NCI-H146 treated with DMSO at 0.1 percent for 48 hours (cell line): ENCODE data around the gene EPPIN.

ENCODE experiments used
- DNase-seq: peaks from one replicate; lab custom pipeline; 2025; ENCODE audit not compliant: unreplicated experiment; lab: John Stamatoyannopoulos, UW

EPPIN gene

DNA sequence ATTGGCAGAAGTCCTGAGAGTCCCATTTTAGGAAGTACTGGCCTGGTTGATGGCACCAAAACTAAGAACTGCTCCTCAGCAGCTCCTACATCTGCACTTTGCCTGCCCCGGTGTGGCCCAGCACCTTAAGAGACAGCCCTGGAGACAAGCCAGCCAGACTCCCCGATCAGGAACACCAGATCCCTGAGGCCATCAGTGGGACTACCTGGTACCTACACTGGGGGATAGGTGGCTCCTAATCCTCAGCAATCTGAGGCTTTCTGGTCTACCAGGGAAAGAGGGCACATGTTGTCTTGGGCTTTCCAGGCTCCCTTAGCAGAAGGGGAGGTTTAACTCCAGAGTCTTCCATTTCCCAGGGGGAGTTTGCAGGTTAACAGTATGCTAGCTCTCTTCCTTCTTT, 7.8 kb downstream of the EPPIN start, which contains the start of gene WFDC6:
Gene WFDC6, minus strand, starts transcription at position 101 of the 400 bp plus-strand sequence. Its CDS starts 75 bp downstream, at position 26.
- DNase-seq: no peak

DNA sequence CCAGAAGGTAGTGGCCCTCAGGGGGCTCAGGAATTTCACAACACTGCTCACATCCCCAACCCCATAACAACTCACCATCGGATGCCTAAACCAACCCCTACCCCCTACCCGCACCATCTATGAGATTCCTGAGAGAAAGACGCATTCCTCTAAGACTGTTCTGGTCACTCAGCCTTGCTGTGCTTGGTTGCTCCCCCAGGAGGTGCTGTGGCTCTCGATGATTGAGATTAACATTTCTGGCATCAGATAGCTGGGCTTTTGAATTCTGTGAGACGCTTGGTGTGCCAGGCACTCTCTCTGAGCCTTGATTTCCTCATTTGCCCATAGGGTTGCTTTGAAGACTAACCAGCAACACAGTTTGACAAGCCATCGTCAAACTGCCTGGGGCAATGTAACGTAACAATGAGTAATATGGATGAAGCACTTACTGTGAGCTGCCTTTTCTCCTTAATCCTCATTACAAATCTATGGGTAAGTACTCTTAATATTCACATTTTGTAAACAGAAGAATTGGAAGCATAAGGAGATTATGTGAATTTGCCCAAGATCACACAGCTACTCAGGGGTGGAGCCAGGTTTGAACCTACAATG, 8.9 kb downstream of the EPPIN start:
- DNase-seq: no peak

DNA sequence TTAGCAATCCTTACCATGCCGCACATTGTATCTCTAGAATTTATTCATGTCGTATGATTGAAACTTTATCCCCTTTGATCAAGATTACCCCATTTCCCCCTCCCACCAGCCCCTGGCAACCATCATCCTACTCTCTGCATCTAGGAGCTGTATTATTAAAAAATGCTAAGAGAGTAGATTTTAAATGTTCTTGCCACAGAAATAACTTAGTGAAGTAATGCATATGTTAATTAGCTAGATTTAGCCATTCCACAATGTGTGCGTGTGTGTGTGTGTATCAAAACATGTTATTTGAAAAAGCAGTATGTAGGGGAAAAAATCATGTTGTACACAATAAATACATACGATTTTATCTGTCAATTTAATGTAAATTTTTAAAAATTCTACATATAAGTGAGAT, 19.9 kb downstream of the EPPIN start:
- no peak for DNase-seq

DNA sequence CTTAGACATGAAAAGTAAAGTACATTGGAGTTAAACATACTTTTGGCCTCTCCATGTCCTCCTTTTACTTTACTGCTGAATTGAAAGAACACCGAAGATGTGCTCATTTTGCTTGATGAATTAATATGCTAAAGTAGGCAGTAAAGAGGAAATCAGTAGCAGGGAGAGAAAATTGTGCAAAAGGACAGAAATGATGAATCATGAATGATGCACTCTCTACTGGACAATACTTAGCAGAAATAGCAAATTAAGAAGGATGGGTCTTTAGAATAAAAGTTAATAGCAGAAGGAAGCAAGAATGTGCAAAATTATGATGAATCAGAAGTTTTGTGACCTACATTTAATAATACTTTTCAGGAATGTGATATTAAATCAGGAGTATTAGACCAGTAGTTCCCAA, 23.4 kb downstream of the EPPIN start:
- no peak for DNase-seq

DNA sequence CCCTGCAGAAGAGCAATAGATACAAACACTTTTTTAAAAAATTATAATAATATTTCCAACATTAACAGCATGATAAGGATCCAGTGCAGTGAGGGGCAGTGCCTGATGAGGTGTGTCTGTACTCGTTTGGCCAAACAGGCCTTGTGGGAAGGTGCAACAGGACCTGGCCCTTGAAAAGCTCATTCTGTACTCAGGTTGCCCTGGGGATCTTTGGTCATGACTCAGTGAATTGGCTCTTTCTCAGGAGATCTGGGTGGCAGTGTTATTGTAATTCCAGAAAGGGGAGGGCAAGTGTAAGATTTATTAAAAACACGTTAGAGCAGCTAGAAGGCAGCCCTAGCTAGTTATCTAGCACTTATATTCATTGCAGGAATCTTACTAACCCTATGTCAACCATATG, 28.9 kb downstream of the EPPIN start:
- no peak for DNase-seq

DNA sequence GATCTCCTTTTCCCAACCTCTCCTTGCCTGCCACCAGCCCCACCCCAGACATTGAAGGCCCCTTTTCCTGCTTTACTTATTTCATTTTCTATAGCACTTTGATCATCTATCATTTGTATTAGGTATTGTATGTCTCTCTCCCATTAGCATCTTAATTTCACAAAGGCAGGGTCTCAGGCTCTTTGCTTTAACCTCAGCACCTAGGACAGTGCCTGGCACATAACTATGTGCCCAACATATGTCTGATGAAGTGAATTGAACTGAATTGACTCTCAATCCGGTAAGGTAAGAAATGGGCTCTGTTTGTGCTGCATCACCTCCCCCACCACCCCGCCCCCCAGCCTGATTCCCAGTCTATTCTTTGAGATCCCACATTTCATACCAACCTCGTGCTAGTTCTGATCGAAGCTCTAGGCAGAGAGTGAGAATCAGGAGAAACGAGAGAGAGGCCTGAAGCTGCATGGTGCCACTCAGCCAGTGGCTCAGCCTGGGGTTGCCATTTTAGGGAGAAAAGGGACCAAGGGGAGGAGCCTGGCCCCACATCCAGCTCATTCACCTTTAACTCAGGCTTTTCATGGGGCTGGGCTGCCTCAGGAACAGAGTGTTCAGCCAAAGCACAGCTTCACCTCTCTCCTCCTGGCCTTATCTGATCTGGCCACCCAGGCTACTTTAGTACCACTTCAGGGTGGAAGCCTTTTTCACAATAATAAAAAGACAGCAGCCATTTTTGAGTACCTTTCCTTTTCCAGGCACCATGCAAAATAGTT, 31.9 kb downstream of the EPPIN start, which contains the start of gene SPINT3:
Gene SPINT3, minus strand, starts transcription at position 476 of the 767 bp plus-strand sequence. Its CDS starts 14 bp downstream, at position 462.
- DNase-seq: no peak

DNA sequence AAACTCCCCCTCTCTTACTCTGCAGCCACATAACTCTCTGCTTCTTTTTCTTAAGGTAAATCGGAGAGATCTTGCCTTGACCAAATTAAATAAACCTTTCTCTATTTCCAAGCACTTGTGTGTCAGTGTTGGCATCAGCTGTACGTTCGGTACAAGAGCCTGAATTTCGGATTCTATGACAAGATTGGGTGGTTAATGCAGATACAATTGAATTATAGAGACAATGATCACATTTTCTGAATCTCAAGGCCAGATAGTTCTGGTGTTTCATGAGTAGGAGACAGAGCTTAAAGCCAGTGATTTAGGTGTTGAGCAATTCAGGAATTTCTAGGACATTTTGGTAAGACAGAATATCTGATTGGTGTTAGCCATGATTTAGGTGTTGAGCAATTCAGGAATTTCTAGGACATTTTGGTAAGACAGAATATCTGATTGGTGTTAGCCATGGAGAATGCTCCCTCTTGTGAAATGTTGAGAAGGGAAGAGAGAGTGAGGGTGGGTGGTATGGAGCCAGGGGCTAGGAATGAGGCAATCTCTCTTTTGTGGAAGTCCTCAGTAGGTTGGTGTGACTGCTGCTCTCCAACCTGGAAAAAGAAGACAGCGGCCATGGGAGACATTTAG, 36.8 kb downstream of the EPPIN start:
- no peak for DNase-seq

DNA sequence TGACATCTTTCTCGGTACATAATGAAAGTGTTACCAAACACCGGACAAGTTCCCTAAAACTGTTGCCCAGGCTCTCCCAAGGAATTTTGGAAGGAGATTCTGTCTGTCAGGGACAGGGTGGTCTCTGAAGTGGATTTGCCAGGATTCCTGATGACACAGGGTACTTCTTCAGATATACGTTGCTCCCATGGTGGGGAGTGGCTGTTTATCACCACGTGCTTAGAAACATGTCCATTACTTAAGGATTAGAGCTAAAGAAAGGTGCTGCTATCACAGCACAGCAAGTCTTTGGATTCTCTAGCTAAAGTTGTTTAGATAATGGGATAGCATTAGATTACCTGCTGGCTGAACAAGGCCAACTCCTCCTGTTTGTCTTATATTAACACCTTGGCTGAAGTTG, 38.1 kb downstream of the EPPIN start:
- DNase-seq: no peak

DNA sequence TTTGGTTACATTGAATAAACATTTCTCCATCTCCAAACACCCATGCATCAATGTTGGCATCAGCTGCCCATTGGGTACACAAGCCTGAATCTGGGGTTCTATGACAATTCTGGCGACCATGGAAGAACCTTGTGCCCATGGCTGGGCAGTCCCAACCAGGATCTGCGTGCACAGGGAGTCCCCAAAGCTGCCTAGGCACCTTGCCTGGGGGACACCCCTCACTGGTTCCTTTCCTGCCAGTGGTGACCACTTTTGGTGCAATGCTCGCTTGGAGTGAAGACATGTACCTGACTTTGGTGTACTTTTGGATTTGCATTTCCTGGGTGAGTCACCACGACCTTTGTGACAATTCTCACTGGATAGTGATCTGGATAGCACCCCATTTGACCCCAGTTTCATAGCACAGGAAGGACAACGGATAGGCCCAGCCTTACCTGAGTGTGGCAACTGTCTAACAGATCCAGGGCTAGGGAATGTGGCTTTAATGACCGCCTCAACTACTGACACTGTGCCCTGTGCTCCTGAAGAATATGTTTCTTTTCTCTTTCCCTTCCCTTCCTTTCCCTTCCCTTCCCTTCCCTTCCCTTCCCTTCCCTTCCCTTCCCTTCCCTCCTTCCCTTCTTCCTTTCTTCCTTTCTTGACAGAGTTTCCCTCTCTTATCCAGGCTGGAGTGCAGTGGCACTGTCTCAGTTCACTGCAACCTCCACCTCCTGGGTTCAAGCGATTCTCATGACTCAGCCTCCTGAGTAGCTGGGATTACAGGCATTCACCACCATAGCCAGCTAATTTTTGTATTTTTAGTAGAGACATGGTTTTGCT, 38.9 kb downstream of the EPPIN start:
- no peak for DNase-seq

DNA sequence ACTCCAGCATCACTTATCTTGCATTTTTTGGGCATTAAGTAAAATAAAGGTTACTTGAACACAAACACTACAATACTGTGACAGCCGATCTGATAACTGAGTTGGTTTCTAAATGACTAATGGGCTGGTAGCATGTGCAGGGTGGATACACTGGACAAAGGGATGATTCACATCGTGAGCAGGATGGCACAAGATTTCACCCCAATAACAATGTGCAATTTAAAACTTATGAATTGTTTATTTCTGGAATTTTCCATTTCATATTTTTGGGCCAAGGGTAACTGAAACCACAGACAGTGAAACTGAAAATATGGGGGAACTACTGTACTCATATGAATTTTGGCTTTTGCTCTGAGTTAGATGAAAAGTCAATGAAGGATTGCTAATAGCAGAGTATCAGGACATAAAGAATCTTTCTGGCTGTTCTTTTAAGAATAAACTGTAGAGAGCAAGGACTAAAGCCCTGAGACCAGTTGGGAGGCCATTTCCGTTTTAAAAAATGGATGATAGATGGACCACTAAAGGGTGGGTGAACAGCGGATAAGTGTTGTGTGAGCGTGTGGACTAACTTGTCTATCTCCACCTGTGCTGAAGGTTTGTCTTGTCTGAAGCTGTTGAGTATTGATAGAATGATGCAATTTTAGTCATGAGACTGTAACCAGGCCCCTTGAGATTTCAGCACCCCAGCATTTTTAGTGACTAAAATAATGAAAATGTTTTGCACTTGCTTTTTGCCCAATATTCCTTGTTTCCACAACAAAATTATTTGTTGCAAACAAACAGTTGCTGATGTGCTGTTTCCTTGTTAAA, 40.0 kb downstream of the EPPIN start:
- DNase-seq: no peak

DNA sequence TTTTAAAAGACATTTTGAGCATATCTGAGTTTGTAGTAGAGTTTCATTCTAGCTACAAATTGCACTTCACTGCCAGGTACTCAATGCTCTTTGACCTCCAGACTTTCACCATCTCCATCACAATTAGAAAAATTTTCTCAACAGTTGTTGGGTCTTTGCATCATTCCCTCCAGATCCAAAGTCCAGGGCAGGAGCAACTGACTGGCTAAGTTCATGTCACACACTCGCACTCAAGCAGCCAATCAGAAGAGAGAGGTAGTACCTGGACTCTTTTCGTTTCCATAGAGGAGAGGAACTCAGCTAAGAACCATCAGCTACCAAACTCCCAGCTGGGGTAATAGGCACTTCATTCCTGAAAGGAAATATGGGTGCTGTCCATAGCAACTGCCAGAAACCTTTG, 40.8 kb downstream of the EPPIN start:
- DNase-seq: no peak

DNA sequence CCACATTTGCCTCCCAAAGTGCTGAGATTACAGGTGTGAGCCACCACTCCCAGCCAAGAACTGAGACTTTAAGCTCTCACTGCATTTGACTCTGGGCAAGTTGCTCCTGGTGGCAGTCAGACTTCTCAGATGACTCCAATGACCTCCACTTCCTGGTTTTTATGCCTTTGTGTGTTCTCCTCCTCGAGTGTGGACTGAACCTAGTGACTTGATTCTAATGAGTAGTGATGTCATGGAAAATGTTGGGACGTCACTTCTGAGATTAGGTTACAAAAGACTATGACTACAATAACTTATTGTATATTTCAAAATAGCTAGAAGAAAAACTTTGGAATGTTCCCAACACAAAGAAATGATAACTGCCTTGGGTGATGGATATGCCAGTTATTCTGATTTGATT, 43.8 kb downstream of the EPPIN start:
- DNase-seq: no peak

DNA sequence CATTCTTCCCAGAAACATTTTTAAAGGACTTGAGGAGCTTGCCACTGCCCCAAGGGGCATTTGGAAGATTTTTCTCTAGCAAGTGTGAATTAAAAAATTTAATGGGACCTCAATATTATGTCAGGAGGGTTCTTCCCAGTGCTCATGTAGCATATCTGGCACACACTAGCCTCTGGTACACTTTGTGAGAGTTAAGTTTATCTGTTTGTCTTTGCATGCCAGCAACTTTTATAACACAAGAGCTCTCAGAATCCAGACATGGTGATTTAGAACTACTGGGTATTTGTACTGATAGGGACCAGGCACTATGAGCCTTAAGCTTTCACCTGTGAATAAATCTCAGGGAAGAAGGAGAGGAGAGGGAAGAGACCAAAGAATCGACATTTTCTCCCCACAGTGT, 44.6 kb downstream of the EPPIN start:
- no peak for DNase-seq

DNA sequence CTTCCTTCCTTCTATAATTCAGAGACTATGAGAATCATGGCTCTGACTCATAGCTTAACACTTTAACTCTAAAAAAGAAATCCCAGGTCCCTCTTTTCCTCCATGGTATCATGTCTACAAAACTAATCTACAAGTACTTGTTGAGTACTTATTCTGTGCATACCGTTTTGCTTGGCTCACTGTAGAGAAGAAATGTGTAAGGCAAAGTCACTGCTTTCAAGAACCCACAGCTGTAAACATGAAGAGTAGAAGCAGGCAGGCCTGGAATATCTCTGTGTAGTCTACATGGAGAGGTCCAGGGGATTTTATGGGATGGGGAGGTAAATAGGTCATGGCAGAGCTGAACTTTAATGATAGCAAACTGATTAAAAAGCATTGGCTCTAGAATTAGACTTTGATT, 45.6 kb downstream of the EPPIN start:
- DNase-seq: no peak

DNA sequence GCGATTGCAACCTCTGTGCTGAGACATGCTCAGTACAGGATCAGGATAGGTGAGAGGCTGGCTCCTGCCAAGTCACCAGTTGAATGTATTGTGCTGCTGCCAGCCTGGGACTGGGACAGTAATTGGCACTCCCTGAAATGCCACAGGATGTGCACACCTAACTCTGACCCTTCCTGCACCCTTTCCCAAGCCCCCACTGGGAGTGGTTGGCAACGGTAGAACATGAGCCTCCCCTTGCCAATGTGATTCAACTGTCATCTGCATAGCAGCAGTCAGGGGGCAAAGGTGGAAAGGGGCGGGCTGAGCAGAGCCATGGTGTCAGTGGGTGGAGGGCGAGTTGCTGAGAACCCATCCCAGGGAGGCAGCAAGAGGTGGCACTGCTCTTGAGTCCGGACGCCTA, 47.2 kb downstream of the EPPIN start:
- no peak for DNase-seq

DNA sequence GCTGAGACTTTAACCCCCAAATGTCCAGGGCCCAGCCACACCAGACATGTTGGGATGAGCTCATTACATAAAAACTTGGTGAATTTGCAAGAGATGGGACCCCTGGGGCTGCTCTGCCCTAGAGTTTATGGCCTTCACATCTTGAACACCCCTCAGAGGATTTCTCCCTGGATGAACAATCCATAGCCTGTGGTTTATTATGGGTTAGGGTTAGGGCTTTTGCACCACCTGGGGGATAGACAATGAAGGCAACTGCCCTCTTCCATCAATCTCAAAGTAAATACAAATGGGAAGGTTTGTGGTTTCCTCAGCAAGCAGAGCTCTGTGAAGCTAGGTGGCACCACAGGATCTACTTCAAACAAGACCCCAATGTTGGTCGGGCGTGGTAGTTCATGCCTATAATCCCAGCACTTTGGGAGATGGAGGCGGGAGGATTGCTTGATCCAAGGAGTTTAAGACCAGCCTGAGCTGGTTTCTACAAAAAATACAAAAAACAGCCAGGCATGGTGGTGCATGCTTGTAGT, 49.2 kb downstream of the EPPIN start:
- no peak for DNase-seq

DNA sequence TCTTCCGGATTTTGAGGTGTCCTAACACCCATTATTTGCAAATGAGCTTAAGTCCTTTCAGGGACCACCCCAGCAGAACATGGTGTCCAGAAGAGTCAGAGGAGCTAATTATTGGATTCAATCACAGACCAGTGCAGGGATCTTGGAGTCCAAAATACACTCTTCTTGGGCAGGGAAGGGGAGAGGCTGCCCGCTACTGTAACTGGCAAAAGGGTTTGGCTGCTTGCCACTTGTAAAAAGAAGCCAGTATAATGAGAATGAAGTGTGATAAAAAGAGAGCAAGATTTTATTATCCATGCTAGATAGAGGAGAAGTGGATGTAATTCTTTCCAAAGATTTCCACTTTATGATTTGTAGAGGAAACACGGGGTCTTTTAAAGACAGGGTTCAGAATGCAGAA, 51.0 kb downstream of the EPPIN start:
- DNase-seq: no peak

DNA sequence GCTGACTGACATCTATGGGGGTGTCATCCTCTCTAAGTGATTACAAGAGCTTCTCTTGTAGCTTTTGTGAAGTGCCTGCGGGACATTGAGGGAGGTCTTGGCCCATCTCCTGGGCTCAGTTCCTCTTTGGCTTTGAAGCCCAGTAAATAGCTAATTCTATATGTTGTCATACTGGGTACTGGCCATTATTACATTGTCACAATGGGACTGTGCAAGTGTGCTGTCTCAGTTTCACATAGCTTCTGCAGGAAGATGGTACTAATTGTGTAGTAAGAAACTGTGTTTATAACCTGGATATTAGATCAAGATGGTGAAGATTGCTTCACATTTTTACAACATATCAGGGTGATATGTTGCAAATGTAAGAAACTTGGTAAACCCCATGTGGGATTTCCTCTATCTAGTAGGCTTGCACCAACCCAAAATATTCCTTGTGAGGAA, 51.7 kb downstream of the EPPIN start:
- no peak for DNase-seq
